CD4-positive, alpha-beta T cell (primary cell): Measurements from ENCODE around the gene SLMAP. TPM values are rescaled to one million over a fixed set of nuclear protein-coding genes. Genes with fewer than 3 reads are reported as not detected.

Experiments used
- ATAC-seq: fragments of 200-7000 bp; cut with Tn5 transposase; one replicate; pipeline ENCODE4 v1.10.0; 2022; ENCODE audit warnings: mild to moderate bottlenecking; ENCODE audit not compliant: poor library complexity
- CTCF ChIA-PET: fragments of 350-600 bp; sonication (Branson Sonifier 250); formaldehyde crosslinking; loops from one replicate; lab custom pipeline; 2021; ENCODE audit warnings: antibody characterized with exemption, inconsistent platforms; lab: Charles Lee
- POLR2A ChIA-PET: fragments of 350-600 bp; sonication (Branson Sonifier 250); formaldehyde crosslinking; loops from one replicate; lab custom pipeline; 2021; ENCODE audit warnings: antibody characterized with exemption, inconsistent platforms; lab: Charles Lee
- DNase-seq, 14 experiments: peaks; one replicate each; pipeline ENCODE4 v3.0.0-alpha.2; 2013 to 2020; ENCODE audit warnings: mixed read lengths in 2 of 14
- H3K27ac ChIP-seq, 2 donors: one replicate each; pipeline versions ENCODE4 v1.5.1 to v1.7.0; 2013; ENCODE audit warnings: low read length in 2 of 2, low read depth in 1 of 2, mild to moderate bottlenecking in 1 of 2
- H3K27me3 ChIP-seq, 2 experiments: 1 replicate in 1 of 2; 2 replicates in 1 of 2; pipeline versions ENCODE4 v1.6.1 to v1.7.0; 2013; ENCODE audit warnings: low read length in 2 of 2, control low read depth in 1 of 2, mild to moderate bottlenecking in 1 of 2, moderate library complexity in 1 of 2; ENCODE audit not compliant: insufficient read depth in 2 of 2, control insufficient read depth in 1 of 2
- H3K36me3 ChIP-seq: one replicate; pipeline ENCODE4 v1.6.1; 2013; ENCODE audit warnings: low read length, control low read depth; ENCODE audit not compliant: insufficient read depth
- H3K4me1 ChIP-seq: one replicate; pipeline ENCODE4 v1.6.1; 2013; ENCODE audit warnings: low read length, control low read depth; ENCODE audit not compliant: insufficient read depth
- H3K4me3 ChIP-seq: one replicate; pipeline ENCODE4 v1.5.1; 2013; ENCODE audit warnings: mild to moderate bottlenecking, low read length, moderate library complexity
- H3K9me3 ChIP-seq, 2 experiments: 1 replicate in 1 of 2; 2 replicates in 1 of 2; pipeline versions ENCODE4 v1.6.1 to v1.7.0; 2013; ENCODE audit warnings: low read length in 2 of 2, mild to moderate bottlenecking in 2 of 2, control low read depth in 1 of 2, moderate library complexity in 1 of 2; ENCODE audit not compliant: control insufficient read depth in 1 of 2, insufficient read depth in 1 of 2
- H3K27ac Mint-ChIP-seq: one replicate; pipeline ENCODE4 v1.8.0; 2020; ENCODE audit warnings: mixed read lengths
- H3K27me3 Mint-ChIP-seq: one replicate; pipeline ENCODE4 v1.8.0; 2021; ENCODE audit warnings: mixed read lengths
- H3K36me3 Mint-ChIP-seq: one replicate; pipeline ENCODE4 v1.8.0; 2021; ENCODE audit warnings: low read depth, mixed read lengths
- H3K4me1 Mint-ChIP-seq: one replicate; pipeline ENCODE4 v1.8.0; 2021; ENCODE audit warnings: low read depth, mixed read lengths
- H3K4me3 Mint-ChIP-seq: one replicate; pipeline ENCODE4 v1.8.0; 2020; ENCODE audit warnings: mild to moderate bottlenecking, mixed read lengths
- H3K9me3 Mint-ChIP-seq: one replicate; pipeline ENCODE4 v1.8.0; 2020; ENCODE audit warnings: mixed read lengths
- CTCF ChIP-seq: fragments of 200-600 bp; IDR thresholded peaks from one replicate; pipeline ENCODE4 v1.8.0; 2022; ENCODE audit warnings: antibody characterized with exemption, mild to moderate bottlenecking
- intact Hi-C, 2 experiments: fragments of 100-400 bp; cut with DNase I in 1 of 2; cut with micrococcal nuclease in 1 of 2; formaldehyde crosslinking; loops; one replicate each; pipeline versions ENCODE4 v1.15.1 to v1.9.0; 2023 to 2025; cut with DNase I, micrococcal nuclease
- total RNA-seq, 174 experiments: library from RNA in 2 of 174; stranded (reverse) in 2 of 174; gene quantifications; one replicate each; pipeline ENCODE4 v1.2.3 and lab custom pipeline; 2021 to 2026

The SLMAP gene
- total RNA-seq, 2 experiments from 2014 or later: 51.3 to 52.2 TPM

GRCh38 chr3:57949785-57950615 lies 193.9 kb downstream of the SLMAP start:
- Mint-ChIP-seq H3K9me3 (no peaks in the 10 kb centered on the region), H3K4me1 (no peaks in the 10 kb centered on the region), H3K36me3 (no peaks in the 10 kb centered on the region), H3K4me3 (no peak overlapping the region), H3K27me3 (no peaks in the 10 kb centered on the region), H3K27ac (no peak overlapping the region)
- ATAC-seq: no peak
- TF ChIP-seq CTCF: no peak
- ChIA-PET POLR2A (no interaction called here), CTCF (no interaction called here)
- no peaks in the 10 kb centered on the region for H3K36me3 ChIP-seq
- intact Hi-C loops: no loop called here
- no peak overlapping the region for H3K27ac ChIP-seq
- no peak for DNase-seq
- H3K27me3 ChIP-seq: no peaks in the 10 kb centered on the region
- no peaks in the 10 kb centered on the region for H3K9me3 ChIP-seq
- no peaks in the 10 kb centered on the region for H3K4me1 ChIP-seq
- no peak overlapping the region for H3K4me3 ChIP-seq

- Histone ChIP-seq H3K36me3 (no peaks in the 10 kb centered on the region), H3K4me3 (no peak overlapping the region), H3K27ac (no peak overlapping the region), H3K9me3 (no peaks in the 10 kb centered on the region), H3K27me3 (no peaks in the 10 kb centered on the region), H3K4me1 (no peaks in the 10 kb centered on the region)
- H3K36me3 Mint-ChIP-seq: no peaks in the 10 kb centered on the region
- no peaks in the 10 kb centered on the region for H3K9me3 Mint-ChIP-seq
- CTCF ChIA-PET: no interaction called here
- intact Hi-C loops: no loop called here
- DNase-seq (peak in 2 of 14 experiments; percentile 50 to 60), ATAC-seq (no peak)
- POLR2A ChIA-PET: no interaction called here
- H3K27ac Mint-ChIP-seq: no peak overlapping the region
- no peaks in the 10 kb centered on the region for H3K4me1 Mint-ChIP-seq
- no peaks in the 10 kb centered on the region for H3K27me3 Mint-ChIP-seq
- no peak overlapping the region for H3K4me3 Mint-ChIP-seq
- no peak for TF ChIP-seq CTCF
Observed at GRCh38 chr3:57951066-57951882, 195.2 kb downstream of the SLMAP start.

GRCh38 chr3:57952208-57952631 lies 196.1 kb downstream of the SLMAP start:
- no peak for TF ChIP-seq CTCF
- no peaks in the 10 kb centered on the region for H3K27me3 Mint-ChIP-seq
- intact Hi-C loops: no loop called here
- no peak for DNase-seq
- Histone ChIP-seq H3K27me3 (no peaks in the 10 kb centered on the region), H3K9me3 (no peaks in the 10 kb centered on the region), H3K27ac (no peak overlapping the region), H3K36me3 (no peaks in the 10 kb centered on the region), H3K4me1 (no peaks in the 10 kb centered on the region), H3K4me3 (no peak overlapping the region)
- H3K9me3 Mint-ChIP-seq: no peaks in the 10 kb centered on the region
- ATAC-seq: no peak
- POLR2A ChIA-PET: no interaction called here
- H3K27ac Mint-ChIP-seq: no peak overlapping the region
- no peaks in the 10 kb centered on the region for H3K36me3 Mint-ChIP-seq
- H3K4me3 Mint-ChIP-seq: no peak overlapping the region
- CTCF ChIA-PET: no interaction called here
- no peaks in the 10 kb centered on the region for H3K4me1 Mint-ChIP-seq
